Tibial nerve (tissue), 4 donors: ENCODE measurements around the gene DRAM1. TPM values are rescaled to one million over a fixed set of nuclear protein-coding genes. Genes with fewer than 3 reads are reported as not detected.

Source experiments
- DNase-seq, 2 donors: peaks; one replicate each; pipeline ENCODE4 v3.0.0-alpha.2; 2019; ENCODE audit warnings: low spot score in 2 of 2
- H3K27ac ChIP-seq, 4 donors: fragments of 200-600 bp; sonication (generic) in 3 of 4; one replicate each; pipeline ENCODE4 v1.5.1; 2017 to 2019; ENCODE audit warnings: mild to moderate bottlenecking in 1 of 4
- H3K27me3 ChIP-seq, 2 donors: fragments of 200-600 bp; sonication (generic) in 1 of 2; one replicate each; pipeline versions ENCODE4 v1.5.1 to v1.6.0; 2017 to 2019
- H3K36me3 ChIP-seq, 3 donors: fragments of 200-600 bp; sonication (generic); one replicate each; pipeline ENCODE4 v1.5.1; 2018 to 2019
- H3K4me1 ChIP-seq, 4 donors: fragments of 200-600 bp; sonication (generic) in 3 of 4; one replicate each; pipeline ENCODE4 v1.5.1; 2017 to 2019
- H3K4me3 ChIP-seq, 4 donors: fragments of 200-600 bp; sonication (generic) in 3 of 4; one replicate each; pipeline ENCODE4 v1.5.1; 2017 to 2019; ENCODE audit warnings: mild to moderate bottlenecking in 1 of 4, moderate library complexity in 1 of 4
- H3K9me3 ChIP-seq, 4 donors: fragments of 200-600 bp; sonication (generic) in 3 of 4; one replicate each; pipeline ENCODE4 v1.5.1; 2017 to 2019
- CTCF ChIP-seq, 5 experiments: fragments of 200-600 bp in 3 of 5; fragments of 450-650 bp in 2 of 5; sonication (generic) in 3 of 5; IDR thresholded peaks; one replicate each; pipeline ENCODE4 v1.5.1; 2016 to 2019; ENCODE audit warnings: antibody characterized with exemption in 5 of 5, mild to moderate bottlenecking in 3 of 5, moderate library complexity in 2 of 5
- EP300 ChIP-seq, 2 donors: sonication (generic); formaldehyde crosslinking; IDR thresholded peaks; one replicate each; pipeline ENCODE4 v1.6.1; 2017; ENCODE audit warnings: antibody characterized with exemption in 2 of 2, mild to moderate bottlenecking in 1 of 2
- POLR2A ChIP-seq, 2 donors: fragments of 450-650 bp; IDR thresholded peaks; one replicate each; pipeline ENCODE4 v1.6.1; 2017; ENCODE audit warnings: antibody characterized with exemption in 2 of 2, mild to moderate bottlenecking in 2 of 2, moderate library complexity in 2 of 2
- WGBS, 2 donors: methylation state at CpG; one replicate each; pipeline ENCODE4 v1.1.5; 2018; 5-methylcytosine and 5-hydroxymethylcytosine counted together
- total RNA-seq, 4 donors: library from RNA; depleted of rRNA; stranded (reverse); fragments of >200 nt; gene quantifications; one replicate each; pipeline ENCODE4 v1.1.0, GENCODE V29; 2016

DRAM1 gene
- total RNA-seq, 4 donors from 2014 or later = 14.4 to 23.1 (median 17.8) TPM

DNA sequence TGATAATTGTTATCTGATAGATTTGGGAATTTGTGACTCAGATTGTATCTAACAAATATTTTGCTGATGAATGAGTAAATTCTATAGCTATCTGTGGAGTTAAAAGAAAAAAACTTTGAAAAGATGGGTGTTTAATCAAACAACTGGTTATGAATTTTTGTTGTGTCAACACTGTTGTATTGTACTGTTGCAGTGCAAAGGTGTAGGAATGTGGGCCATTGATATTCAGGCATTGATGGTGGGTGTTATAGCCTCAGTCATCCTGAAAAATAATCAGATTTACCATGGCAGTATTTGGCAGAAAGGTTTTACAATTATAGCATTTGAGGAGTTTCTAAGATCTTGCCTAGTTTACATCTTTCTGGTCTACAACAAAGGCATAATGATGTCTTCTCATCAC lies 15.4 kb downstream of the DRAM1 start:
- H3K9me3 ChIP-seq = no peaks in the 10 kb centered on the region
- no peak for TF ChIP-seq EP300 (IDR thresholded peaks at IDR 0.05)
- no peak for TF ChIP-seq POLR2A (IDR thresholded peaks at IDR 0.05)
- TF ChIP-seq CTCF (IDR thresholded peaks at IDR 0.05) = no peak
- no peak overlapping the region for H3K27ac ChIP-seq
- peaks cover 0 to 24% (median 6%) of the 10 kb centered on the region in 4 donors for H3K4me1 ChIP-seq
- peaks cover 0 to under 1% (median 0%) of the 10 kb centered on the region in 3 donors for H3K36me3 ChIP-seq
- H3K27me3 ChIP-seq = no peaks in the 10 kb centered on the region
- no peak overlapping the region for H3K4me3 ChIP-seq
- DNase-seq = no peak

DNA sequence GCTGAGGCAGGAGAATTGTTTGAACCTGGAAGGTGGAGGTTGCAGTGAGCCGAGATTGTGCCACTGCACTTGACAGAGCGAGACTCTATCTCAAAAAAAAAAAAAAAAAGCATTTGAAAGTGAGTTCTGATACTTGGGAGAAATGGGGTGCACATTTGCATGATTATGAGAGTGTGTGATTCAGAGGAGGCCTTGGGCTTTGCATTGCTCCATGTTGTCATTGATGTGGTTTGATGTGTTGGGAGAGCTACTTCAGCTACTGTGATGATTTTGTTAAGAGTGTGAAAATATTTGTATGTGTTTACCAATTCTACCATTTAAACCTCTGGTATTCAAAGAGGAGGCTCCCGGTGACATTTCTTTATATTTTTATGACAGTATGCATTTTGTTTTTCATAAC lies 24.4 kb downstream of the DRAM1 start:
- DNase-seq = no peak
- Histone ChIP-seq H3K36me3 (peaks cover 0 to 23% (median 0%) of the 10 kb centered on the region in 3 donors), H3K9me3 (no peaks in the 10 kb centered on the region), H3K4me3 (no peak overlapping the region), H3K4me1 (no peaks in the 10 kb centered on the region), H3K27ac (no peak overlapping the region), H3K27me3 (no peaks in the 10 kb centered on the region)
- TF ChIP-seq EP300 (IDR thresholded peaks at IDR 0.05) = no peak
- TF ChIP-seq POLR2A (IDR thresholded peaks at IDR 0.05) = no peak
- TF ChIP-seq CTCF (IDR thresholded peaks at IDR 0.05) = no peak
- WGBS, 2 donors = 63 to 94% methylated on average over 3 of the region's 3 CpGs

DNA sequence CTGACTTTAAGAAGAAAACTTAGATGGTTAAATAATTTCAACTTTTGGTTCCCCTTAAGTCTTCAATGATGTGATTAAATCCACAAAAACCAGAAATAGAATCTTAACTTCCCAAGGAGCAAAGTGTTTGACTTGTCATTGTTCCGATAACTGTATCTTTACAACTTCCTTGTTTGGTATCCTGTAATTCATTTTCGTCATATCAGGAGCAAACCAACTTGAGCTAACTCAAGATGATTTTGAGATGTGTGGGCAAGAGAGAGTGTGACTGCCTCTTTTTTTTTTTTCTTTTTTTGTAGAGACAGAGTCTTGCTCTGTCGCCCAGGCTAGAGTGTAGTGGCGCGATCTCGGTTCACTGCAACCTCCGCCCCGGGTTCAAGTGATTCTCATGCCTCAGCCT lies 25.3 kb downstream of the DRAM1 start:
- no peaks in the 10 kb centered on the region for H3K4me1 ChIP-seq
- DNase-seq = no peak
- WGBS, 2 donors = 82 to 95% methylated on average over 8 of the region's 8 CpGs
- peak overlapping the region in 1 of 4 donors; percentile 8 for H3K27ac ChIP-seq
- H3K4me3 ChIP-seq = no peak overlapping the region
- TF ChIP-seq POLR2A (IDR thresholded peaks at IDR 0.05) (no peak), EP300 (IDR thresholded peaks at IDR 0.05) (no peak), CTCF (IDR thresholded peaks at IDR 0.05) (no peak)
- no peaks in the 10 kb centered on the region for H3K27me3 ChIP-seq
- no peaks in the 10 kb centered on the region for H3K9me3 ChIP-seq
- H3K36me3 ChIP-seq = peaks cover 0 to 28% (median 0%) of the 10 kb centered on the region in 3 donors

- no peak overlapping the region for H3K27ac ChIP-seq
- H3K27me3 ChIP-seq = no peaks in the 10 kb centered on the region
- TF ChIP-seq EP300 (IDR thresholded peaks at IDR 0.05) (no peak), POLR2A (IDR thresholded peaks at IDR 0.05) (no peak), CTCF (IDR thresholded peaks at IDR 0.05) (no peak)
- no peak for DNase-seq
- H3K9me3 ChIP-seq = no peaks in the 10 kb centered on the region
- peaks cover 0 to 10% (median 0%) of the 10 kb centered on the region in 3 donors for H3K36me3 ChIP-seq
- peaks cover 0 to 6% (median 0%) of the 10 kb centered on the region in 4 donors for H3K4me1 ChIP-seq
- WGBS, 2 donors = 85 to 88% methylated on average over 2 of the region's 2 CpGs
- H3K4me3 ChIP-seq = no peak overlapping the region
These were observed 28.8 kb downstream of the DRAM1 start for GRCh38 chr12:101906226-101906625.

DNA sequence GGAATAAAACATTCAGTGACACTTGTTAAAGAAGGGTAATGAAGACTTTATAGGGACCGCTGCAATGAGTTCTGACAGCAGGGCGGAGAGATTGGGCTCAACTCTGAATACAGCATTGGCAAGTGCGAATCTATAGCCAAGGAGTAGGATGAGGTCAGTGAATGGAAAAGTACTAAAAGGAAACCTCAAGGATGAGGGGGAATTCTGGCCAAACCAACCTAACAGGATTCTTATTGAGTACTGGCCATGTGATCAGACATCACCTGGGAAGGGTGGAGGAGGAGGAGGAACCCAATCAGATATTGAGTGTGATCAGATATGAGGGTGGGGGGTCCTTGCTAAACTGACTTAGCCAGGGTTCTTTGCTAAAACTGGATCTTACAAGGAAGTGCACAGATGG lies 31.0 kb downstream of the DRAM1 start:
- H3K36me3 ChIP-seq = peaks cover 0 to 6% (median 0%) of the 10 kb centered on the region in 3 donors
- DNase-seq = no peak
- H3K27ac ChIP-seq = no peak overlapping the region
- TF ChIP-seq POLR2A (IDR thresholded peaks at IDR 0.05) (no peak), CTCF (IDR thresholded peaks at IDR 0.05) (no peak), EP300 (IDR thresholded peaks at IDR 0.05) (no peak)
- no peaks in the 10 kb centered on the region for H3K9me3 ChIP-seq
- H3K27me3 ChIP-seq = no peaks in the 10 kb centered on the region
- 91 to 95% methylated on average over 3 of the region's 3 CpGs for WGBS, 2 donors
- H3K4me3 ChIP-seq = no peak overlapping the region
- H3K4me1 ChIP-seq = peaks cover 0 to 6% (median 0%) of the 10 kb centered on the region in 4 donors
